WTC11 (cell line): Measurements from ENCODE around the gene EGFR.

Experiments
- ATF1 ChIP-seq: sonication (generic); formaldehyde crosslinking; IDR thresholded peaks from 2 replicates; pipeline ENCODE4 v1.8.1; 2023; ENCODE audit warnings: mild to moderate bottlenecking, moderate library complexity, missing genetic modification reagents
- ATF3 ChIP-seq: sonication (generic); formaldehyde crosslinking; conservative IDR thresholded peaks from 2 replicates; pipeline ENCODE4 v1.8.1; 2022; ENCODE audit warnings: mild to moderate bottlenecking, missing genetic modification reagents
- CREB1 ChIP-seq: sonication (generic); formaldehyde crosslinking; IDR thresholded peaks from 2 replicates; pipeline ENCODE4 v1.8.0; 2023; ENCODE audit warnings: mild to moderate bottlenecking, missing genetic modification reagents
- CTCF ChIP-seq: fragments of 200-600 bp; IDR thresholded peaks from 2 replicates; pipeline ENCODE4 v1.8.0; 2022; ENCODE audit warnings: antibody characterized with exemption
- ETV6 ChIP-seq: sonication (generic); formaldehyde crosslinking; IDR thresholded peaks from 2 replicates; pipeline ENCODE4 v1.8.1; 2022; ENCODE audit warnings: mild to moderate bottlenecking, missing genetic modification reagents
- JUN ChIP-seq: sonication (generic); formaldehyde crosslinking; IDR thresholded peaks from 2 replicates; pipeline ENCODE4 v1.8.0; 2023; ENCODE audit warnings: mild to moderate bottlenecking, missing genetic modification reagents
- MAX ChIP-seq: sonication (generic); formaldehyde crosslinking; IDR thresholded peaks from 2 replicates; pipeline ENCODE4 v1.8.0; 2022; ENCODE audit warnings: mild to moderate bottlenecking, missing genetic modification reagents
- NFYB ChIP-seq: sonication (generic); formaldehyde crosslinking; conservative IDR thresholded peaks from 2 replicates; pipeline ENCODE4 v1.8.0; 2022; ENCODE audit warnings: low read depth, missing genetic modification reagents
- TEAD4 ChIP-seq: sonication (generic); formaldehyde crosslinking; IDR thresholded peaks from 2 replicates; pipeline ENCODE4 v1.8.0; 2022; ENCODE audit warnings: mild to moderate bottlenecking, missing genetic modification reagents
- USF1 ChIP-seq: sonication (generic); formaldehyde crosslinking; IDR thresholded peaks from 2 replicates; pipeline ENCODE4 v1.8.0; 2022; ENCODE audit warnings: mild to moderate bottlenecking, missing genetic modification reagents
- USF2 ChIP-seq: sonication (generic); formaldehyde crosslinking; IDR thresholded peaks from 2 replicates; pipeline ENCODE4 v1.8.1; 2023; ENCODE audit warnings: mild to moderate bottlenecking, missing genetic modification reagents, moderate library complexity
- ZBTB43 ChIP-seq: sonication (generic); formaldehyde crosslinking; IDR thresholded peaks from 2 replicates; pipeline ENCODE4 v1.8.1; 2023; ENCODE audit warnings: mild to moderate bottlenecking, missing genetic modification reagents

- TF ChIP-seq NFYB (CRISPR knock-in tag) (no peak), ATF1 (no peak), CTCF (no peak), USF2 (CRISPR knock-in tag) (no peak), ATF3 (CRISPR knock-in tag) (no peak), ETV6 (CRISPR knock-in tag) (no peak), MAX (CRISPR knock-in tag) (no peak), USF1 (CRISPR knock-in tag) (no peak), TEAD4 (no peak), JUN (CRISPR knock-in tag) (no peak), ZBTB43 (CRISPR knock-in tag) (no peak), CREB1 (CRISPR knock-in tag) (no peak)
These were observed 35.9 kb downstream of the EGFR start for GRCh38 chr7:55054758-55055157.
